Measurements from ENCODE around the gene SERPINA10. TPM values are rescaled to one million over a fixed set of nuclear protein-coding genes. Genes with fewer than 3 reads are reported as not detected.

Gene SERPINA10
- total RNA-seq, 1 experiment from 2014 or later: 7.3 TPM

DNA sequence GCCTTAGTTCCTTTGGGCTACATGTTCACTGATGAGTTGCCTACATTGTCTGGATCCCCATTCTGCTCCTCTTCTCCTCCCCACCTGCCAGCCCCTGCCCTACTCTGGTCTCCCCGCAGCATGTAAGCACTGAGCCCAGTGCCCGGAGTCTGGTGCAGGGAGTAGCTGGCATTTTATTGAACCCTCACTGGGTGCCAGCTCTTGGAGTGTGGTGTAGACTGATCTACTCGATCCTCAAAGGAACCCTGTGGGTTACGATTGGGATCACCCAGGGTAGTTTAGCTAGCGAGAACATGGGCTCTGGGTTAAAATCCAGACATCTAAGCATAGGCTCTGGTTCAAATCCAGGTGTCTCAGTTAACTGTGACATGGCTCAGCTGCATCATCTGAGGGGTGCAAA lies 38.4 kb upstream of the SERPINA10 start:
- TF ChIP-seq, protein P1, sequence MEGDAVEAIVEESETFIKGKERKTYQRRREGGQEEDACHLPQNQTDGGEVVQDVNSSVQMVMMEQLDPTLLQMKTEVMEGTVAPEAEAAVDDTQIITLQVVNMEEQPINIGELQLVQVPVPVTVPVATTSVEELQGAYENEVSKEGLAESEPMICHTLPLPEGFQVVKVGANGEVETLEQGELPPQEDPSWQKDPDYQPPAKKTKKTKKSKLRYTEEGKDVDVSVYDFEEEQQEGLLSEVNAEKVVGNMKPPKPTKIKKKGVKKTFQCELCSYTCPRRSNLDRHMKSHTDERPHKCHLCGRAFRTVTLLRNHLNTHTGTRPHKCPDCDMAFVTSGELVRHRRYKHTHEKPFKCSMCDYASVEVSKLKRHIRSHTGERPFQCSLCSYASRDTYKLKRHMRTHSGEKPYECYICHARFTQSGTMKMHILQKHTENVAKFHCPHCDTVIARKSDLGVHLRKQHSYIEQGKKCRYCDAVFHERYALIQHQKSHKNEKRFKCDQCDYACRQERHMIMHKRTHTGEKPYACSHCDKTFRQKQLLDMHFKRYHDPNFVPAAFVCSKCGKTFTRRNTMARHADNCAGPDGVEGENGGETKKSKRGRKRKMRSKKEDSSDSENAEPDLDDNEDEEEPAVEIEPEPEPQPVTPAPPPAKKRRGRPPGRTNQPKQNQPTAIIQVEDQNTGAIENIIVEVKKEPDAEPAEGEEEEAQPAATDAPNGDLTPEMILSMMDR (IDR thresholded peaks at IDR 0.05; ENCODE audit: insufficient read depth in 1 of 2, low read depth in 1 of 2, low read length in 1 of 2, severe bottlenecking in 1 of 2, unreplicated experiment in 1 of 2): no peak
- intact Hi-C loops (cut with micrococcal nuclease; ENCODE audit: unreplicated experiment): no loop called here
- ChIA-PET CTCF (no interaction called here), POLR2A (no interaction called here)
- Mint-ChIP-seq H3K4me1 (ENCODE audit: low read depth, unreplicated experiment) (no peaks in the 10 kb centered on the region), H3K27me3 (ENCODE audit: insufficient read depth, unreplicated experiment) (no peaks in the 10 kb centered on the region), H3K36me3 (ENCODE audit: insufficient read depth, unreplicated experiment) (no peaks in the 10 kb centered on the region), H3K27ac (ENCODE audit: unreplicated experiment) (no peak overlapping the region), H3K4me3 (ENCODE audit: unreplicated experiment) (no peak overlapping the region), H3K9me3 (ENCODE audit: unreplicated experiment) (no peaks in the 10 kb centered on the region)
- H3K36me3 ChIP-seq (ENCODE audit: control insufficient read depth, insufficient read depth, low read length): no peaks in the 10 kb centered on the region
- H3K4me3 ChIP-seq (ENCODE audit: low read depth, low read length): no peak overlapping the region
- H3K4me1 ChIP-seq: peaks cover 4% of the 10 kb centered on the region; the same call in 1 of the 2 replicates
- DNase-seq: no peak
- H3K9me3 ChIP-seq: no peaks in the 10 kb centered on the region
- H3K27me3 ChIP-seq (replicated peaks; ENCODE audit: control insufficient read depth, insufficient read depth, low read length): no peaks in the 10 kb centered on the region
- no TSS peak for BruUV-seq (replicated peaks)

DNA sequence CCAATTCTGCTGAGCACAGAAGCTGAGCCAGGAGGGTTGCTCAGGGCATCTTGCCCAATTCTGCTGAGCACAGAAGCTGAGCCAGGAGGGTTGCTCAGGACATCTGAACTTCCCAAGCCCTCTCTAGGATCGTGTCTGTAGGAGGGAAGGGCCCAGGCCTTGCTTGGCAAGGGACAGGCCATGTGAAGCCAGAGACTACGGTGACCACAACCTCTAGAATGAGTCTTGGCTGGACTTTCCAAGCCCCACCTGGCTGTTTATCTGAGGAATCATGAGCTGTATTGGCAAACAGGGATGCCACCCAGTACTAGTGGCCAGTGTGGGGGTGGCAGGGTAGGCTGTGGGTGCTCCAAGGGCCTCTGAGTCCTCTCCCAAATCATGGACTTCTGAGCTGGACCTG lies 37.8 kb upstream of the SERPINA10 start:
- H3K36me3 ChIP-seq (ENCODE audit: control insufficient read depth, insufficient read depth, low read length): no peaks in the 10 kb centered on the region
- intact Hi-C loops (cut with micrococcal nuclease; ENCODE audit: unreplicated experiment): no loop called here
- peaks cover 4% of the 10 kb centered on the region; the same call in 1 of the 2 replicates for H3K4me1 ChIP-seq
- TF ChIP-seq, protein P1 (IDR thresholded peaks at IDR 0.05; ENCODE audit: insufficient read depth in 1 of 2, low read depth in 1 of 2, low read length in 1 of 2, severe bottlenecking in 1 of 2, unreplicated experiment in 1 of 2): no peak
- no peak overlapping the region for H3K27ac Mint-ChIP-seq (ENCODE audit: unreplicated experiment)
- DNase-seq: no peak
- no peaks in the 10 kb centered on the region for H3K9me3 ChIP-seq
- H3K4me3 ChIP-seq (ENCODE audit: low read depth, low read length): no peak overlapping the region
- ChIA-PET CTCF (no interaction called here), POLR2A (no interaction called here)
- no peaks in the 10 kb centered on the region for H3K4me1 Mint-ChIP-seq (ENCODE audit: low read depth, unreplicated experiment)
- no peaks in the 10 kb centered on the region for H3K27me3 Mint-ChIP-seq (ENCODE audit: insufficient read depth, unreplicated experiment)
- no peak overlapping the region for H3K4me3 Mint-ChIP-seq (ENCODE audit: unreplicated experiment)
- no peaks in the 10 kb centered on the region for H3K36me3 Mint-ChIP-seq (ENCODE audit: insufficient read depth, unreplicated experiment)
- H3K9me3 Mint-ChIP-seq (ENCODE audit: unreplicated experiment): no peaks in the 10 kb centered on the region
- no peaks in the 10 kb centered on the region for H3K27me3 ChIP-seq (replicated peaks; ENCODE audit: control insufficient read depth, insufficient read depth, low read length)
- BruUV-seq (replicated peaks): no TSS peak

DNA sequence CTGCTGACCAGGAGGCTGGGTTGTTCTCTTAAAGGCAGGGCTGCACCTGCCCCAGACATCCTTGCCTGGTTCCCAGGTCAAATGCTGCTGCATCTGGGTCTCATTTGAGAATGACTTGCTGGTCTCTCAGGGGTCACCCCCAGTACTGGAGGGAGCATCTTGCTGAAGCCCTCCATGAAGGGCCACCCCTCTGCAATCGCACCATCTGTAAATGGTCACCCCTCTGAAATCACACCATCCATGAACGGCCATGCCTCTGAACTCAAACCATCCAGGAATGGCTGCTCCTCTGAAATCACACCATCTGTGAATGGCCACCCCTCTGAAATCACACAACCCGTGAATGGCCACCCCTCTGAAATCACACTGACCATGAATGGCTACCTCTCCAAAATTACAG lies 37.4 kb upstream of the SERPINA10 start:
- intact Hi-C loops (cut with micrococcal nuclease; ENCODE audit: unreplicated experiment): no loop called here
- no peaks in the 10 kb centered on the region for H3K9me3 ChIP-seq
- peaks cover 4% of the 10 kb centered on the region; the same call in 1 of the 2 replicates for H3K4me1 ChIP-seq
- ChIA-PET POLR2A (no interaction called here), CTCF (no interaction called here)
- no TSS peak for BruUV-seq (replicated peaks)
- no peaks in the 10 kb centered on the region for H3K9me3 Mint-ChIP-seq (ENCODE audit: unreplicated experiment)
- no peak overlapping the region for H3K4me3 Mint-ChIP-seq (ENCODE audit: unreplicated experiment)
- H3K36me3 Mint-ChIP-seq (ENCODE audit: insufficient read depth, unreplicated experiment): no peaks in the 10 kb centered on the region
- H3K27me3 Mint-ChIP-seq (ENCODE audit: insufficient read depth, unreplicated experiment): no peaks in the 10 kb centered on the region
- no peaks in the 10 kb centered on the region for H3K36me3 ChIP-seq (ENCODE audit: control insufficient read depth, insufficient read depth, low read length)
- H3K27me3 ChIP-seq (replicated peaks; ENCODE audit: control insufficient read depth, insufficient read depth, low read length): no peaks in the 10 kb centered on the region
- no peaks in the 10 kb centered on the region for H3K4me1 Mint-ChIP-seq (ENCODE audit: low read depth, unreplicated experiment)
- H3K4me3 ChIP-seq (ENCODE audit: low read depth, low read length): no peak overlapping the region
- TF ChIP-seq, protein P1 (IDR thresholded peaks at IDR 0.05; ENCODE audit: insufficient read depth in 1 of 2, low read depth in 1 of 2, low read length in 1 of 2, severe bottlenecking in 1 of 2, unreplicated experiment in 1 of 2): no peak
- DNase-seq: no peak
- no peak overlapping the region for H3K27ac Mint-ChIP-seq (ENCODE audit: unreplicated experiment)

Measured in Caco-2 (cell line).